AG04449 (cell line): ENCODE measurements around the gene C19orf47.
A peak's percentile ranks its signal among the peaks of the same experiment; 100 is the strongest.

ENCODE experiments used
- CTCF ChIA-PET: fragments of 350-600 bp; formaldehyde crosslinking; extraction: SDS; loops from one replicate; lab custom pipeline; 2021; ENCODE audit warnings: antibody characterized with exemption; lab: Yijun Ruan, JAX
- POLR2A ChIA-PET: fragments of 400-600, 350-600 bp; formaldehyde crosslinking; extraction: SDS; loops from one replicate; lab custom pipeline; 2020; ENCODE audit warnings: antibody characterized with exemption, inconsistent platforms; lab: Yijun Ruan, JAX
- DNase-seq: peaks from one replicate; pipeline ENCODE4 v3.0.0-alpha.2; 2010; ENCODE audit warnings: low read depth, low spot score
- H3K4me3 ChIP-seq: 2 replicates; pipeline ENCODE4 v1.5.1; 2011; ENCODE audit warnings: low read depth, mild to moderate bottlenecking, control low read depth, low read length
- TF ChIP-seq, protein P1 (sequence below): IDR thresholded peaks from one replicate; pipeline ENCODE4 v1.5.1; 2011; ENCODE audit warnings: mild to moderate bottlenecking, moderate library complexity, low read length, control low read depth, inconsistent platforms; ENCODE audit not compliant: insufficient read depth; ENCODE audit errors: missing control alignments

Gene C19orf47

DNA sequence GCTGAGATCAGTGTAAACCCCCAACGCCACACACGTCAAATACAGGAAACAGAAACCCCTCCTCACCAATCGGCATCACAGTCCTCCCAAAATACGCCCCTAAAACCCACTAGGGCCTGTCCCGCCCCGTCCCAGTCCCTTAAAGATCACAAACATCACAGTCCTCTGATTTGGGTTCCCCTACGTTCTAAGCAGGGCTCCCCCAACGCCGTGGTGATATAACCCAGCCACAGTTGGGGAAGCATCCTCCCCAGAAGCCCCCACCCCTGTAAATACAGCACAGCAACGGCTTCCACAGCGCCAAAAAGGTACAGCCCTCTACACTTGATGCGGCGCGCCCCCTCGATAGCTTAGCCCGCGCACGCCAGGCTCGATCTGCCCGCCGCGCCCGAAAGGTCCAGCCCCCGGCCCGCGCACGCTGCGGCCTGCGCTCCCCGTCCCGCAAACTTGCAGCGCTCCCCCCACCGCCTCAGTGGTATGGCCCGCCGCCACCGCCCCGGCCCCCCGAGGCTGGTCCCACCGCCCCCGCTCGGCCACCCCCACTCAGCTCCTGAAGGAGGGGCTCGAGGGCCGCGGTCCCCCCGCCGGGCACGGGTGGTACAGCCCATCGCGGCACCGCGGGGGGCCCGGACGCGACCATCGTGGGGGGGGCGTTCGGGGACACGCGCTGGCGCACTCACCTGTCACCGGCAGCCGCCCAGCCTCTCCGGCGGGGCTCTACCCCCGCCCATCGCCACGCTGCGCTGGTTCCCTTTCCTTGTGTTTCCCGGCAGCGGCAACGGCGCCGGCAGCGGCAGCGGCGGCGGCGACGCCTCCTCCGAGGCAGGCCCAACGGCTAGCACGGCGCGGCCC is 63.5 kb downstream of the C19orf47 start, which contains the start of gene AKT2:
Gene AKT2 (minus strand): TSS at position 845 of the 852 bp plus-strand sequence. CDS start 20,078 bp downstream, outside the sequence.
- TF ChIP-seq, protein P1, sequence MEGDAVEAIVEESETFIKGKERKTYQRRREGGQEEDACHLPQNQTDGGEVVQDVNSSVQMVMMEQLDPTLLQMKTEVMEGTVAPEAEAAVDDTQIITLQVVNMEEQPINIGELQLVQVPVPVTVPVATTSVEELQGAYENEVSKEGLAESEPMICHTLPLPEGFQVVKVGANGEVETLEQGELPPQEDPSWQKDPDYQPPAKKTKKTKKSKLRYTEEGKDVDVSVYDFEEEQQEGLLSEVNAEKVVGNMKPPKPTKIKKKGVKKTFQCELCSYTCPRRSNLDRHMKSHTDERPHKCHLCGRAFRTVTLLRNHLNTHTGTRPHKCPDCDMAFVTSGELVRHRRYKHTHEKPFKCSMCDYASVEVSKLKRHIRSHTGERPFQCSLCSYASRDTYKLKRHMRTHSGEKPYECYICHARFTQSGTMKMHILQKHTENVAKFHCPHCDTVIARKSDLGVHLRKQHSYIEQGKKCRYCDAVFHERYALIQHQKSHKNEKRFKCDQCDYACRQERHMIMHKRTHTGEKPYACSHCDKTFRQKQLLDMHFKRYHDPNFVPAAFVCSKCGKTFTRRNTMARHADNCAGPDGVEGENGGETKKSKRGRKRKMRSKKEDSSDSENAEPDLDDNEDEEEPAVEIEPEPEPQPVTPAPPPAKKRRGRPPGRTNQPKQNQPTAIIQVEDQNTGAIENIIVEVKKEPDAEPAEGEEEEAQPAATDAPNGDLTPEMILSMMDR: peak; percentile 10
- POLR2A ChIA-PET: no interaction called here
- CTCF ChIA-PET: interaction anchor here (3.7 kb wide), 1 partner anchor 20 kb away, joined by 18 read pairs; no protein-coding TSS in a partner anchor
- DNase-seq: no peak
- H3K4me3 ChIP-seq: peak within 1 kb of the TSS; percentile 85

DNA sequence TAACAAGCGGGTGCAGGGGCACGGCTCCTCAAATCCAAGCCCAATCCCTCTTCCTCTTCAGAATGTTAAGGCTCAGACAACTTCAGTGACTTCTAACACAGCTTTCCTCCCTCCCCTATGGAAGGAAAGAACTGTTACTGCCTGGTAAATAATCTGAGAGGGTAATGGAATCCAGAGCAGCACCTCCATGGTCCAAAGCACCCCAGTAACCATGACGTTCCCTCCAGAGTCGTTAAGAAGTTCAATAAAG is 64.0 kb downstream of the C19orf47 start:
- peak overlapping the region; percentile 85 for H3K4me3 ChIP-seq
- ChIA-PET POLR2A (no interaction called here), CTCF (interaction anchor here (3.7 kb wide), 1 partner anchor 21 kb away, joined by 18 read pairs; no protein-coding TSS in a partner anchor)
- TF ChIP-seq, protein P1: no peak
- no peak for DNase-seq

DNA sequence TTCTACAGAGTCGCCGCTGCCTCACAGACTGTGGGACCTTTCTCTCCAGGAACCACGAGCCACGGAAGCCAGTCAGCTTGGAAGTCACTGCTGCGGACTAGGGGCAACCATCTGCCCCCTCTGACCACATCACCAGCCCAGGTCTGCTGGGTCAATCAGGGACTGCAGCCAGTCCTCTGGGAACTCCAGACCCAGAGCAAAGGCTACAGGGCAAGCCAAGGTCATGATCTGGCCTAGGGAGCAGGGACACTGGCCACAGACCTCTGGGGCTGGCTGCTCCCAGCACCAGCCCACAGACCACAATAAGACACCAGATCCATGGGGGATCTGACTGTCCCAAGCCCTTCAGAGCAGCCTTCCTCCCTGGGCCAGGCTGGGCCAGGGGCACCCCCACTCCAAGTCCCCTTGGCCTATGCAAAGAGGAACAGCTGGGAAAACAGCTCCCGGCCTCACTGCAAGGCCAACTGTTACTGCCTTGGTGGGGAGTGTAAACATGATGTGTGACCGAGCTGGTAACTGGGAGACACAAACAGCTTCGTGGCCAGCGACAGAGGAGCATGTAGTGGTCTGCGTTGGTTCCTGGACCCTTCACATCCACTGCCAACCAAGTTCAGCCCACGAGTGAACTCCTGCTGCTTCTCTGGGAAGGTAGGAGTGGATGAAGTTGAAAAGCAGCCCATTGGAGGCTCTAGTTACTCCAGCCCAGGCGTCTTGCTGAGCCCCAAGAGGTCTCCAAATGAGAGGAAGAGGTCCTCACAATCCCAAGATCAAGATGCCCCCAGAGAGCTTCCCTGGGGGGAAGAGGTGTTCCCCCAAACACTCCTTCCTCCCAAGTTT is 64.6 kb downstream of the C19orf47 start:
- CTCF ChIA-PET: interaction anchor here (0.8 to 3.7 kb wide), 3 partner anchors 15 to 21 kb away, joined by 3 to 18 read pairs (median 10); no protein-coding TSS in a partner anchor
- POLR2A ChIA-PET: interaction anchor here (1.2 kb wide), 1 partner anchor 13 kb away, joined by 4 read pairs; no protein-coding TSS in a partner anchor
- TF ChIP-seq, protein P1: no peak
- peak overlapping the region; percentile 85 for H3K4me3 ChIP-seq
- DNase-seq: no peak

DNA sequence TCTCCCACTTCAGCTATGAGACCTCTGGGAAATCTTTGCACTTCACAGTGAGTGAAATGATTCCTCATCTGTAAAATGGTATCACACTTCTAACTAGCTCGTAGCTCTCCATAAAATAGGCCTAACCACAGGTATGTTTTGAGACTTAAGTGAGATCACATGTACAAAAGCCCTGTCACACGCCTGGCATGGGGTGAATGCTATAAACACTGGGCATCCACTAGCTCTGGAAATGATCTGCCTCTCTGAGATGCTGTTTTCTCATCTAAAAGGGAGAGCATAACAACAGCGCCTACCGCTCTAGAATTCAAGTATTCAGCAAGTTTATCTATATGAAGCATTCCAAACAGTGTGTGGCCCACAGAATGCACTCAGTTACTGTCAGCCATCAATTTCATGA is 65.3 kb downstream of the C19orf47 start:
- TF ChIP-seq, protein P1: no peak
- DNase-seq: peak; percentile 29
- ChIA-PET CTCF (interaction anchor here (0.8 to 2.0 kb wide), 2 partner anchors 14 to 22 kb away, joined by 3 to 10 read pairs; no protein-coding TSS in a partner anchor), POLR2A (interaction anchor here (1.2 kb wide), 1 partner anchor 13 kb away, joined by 4 read pairs; no protein-coding TSS in a partner anchor)
- no peak overlapping the region for H3K4me3 ChIP-seq

DNA sequence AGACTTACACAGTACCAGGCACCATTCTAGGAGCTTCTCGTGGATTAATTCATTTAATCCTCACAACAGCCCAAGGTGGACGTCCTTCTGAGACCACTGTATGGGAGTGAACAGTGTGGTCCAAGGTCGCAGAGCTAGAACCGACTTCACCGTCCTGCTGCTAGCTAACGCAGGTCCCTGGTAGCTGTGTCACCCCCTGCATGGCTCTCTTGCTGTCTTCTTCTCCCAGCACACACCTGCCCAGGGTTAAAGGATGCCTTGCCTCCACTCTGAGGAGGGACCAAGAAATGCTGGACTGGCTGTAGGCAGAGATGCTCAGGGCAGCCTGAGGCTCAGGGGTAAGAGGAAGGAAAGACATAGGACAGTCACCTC is 66.0 kb downstream of the C19orf47 start:
- ChIA-PET POLR2A (interaction anchor here (1.2 kb wide), 1 partner anchor 12 kb away, joined by 4 read pairs; no protein-coding TSS in a partner anchor), CTCF (interaction anchor here (0.9 to 2.0 kb wide), 3 partner anchors 23 to 319 kb away, joined by 3 to 10 read pairs (median 3); partner anchors contain the start of gene LTBP4)
- H3K4me3 ChIP-seq: no peak overlapping the region
- no peak for DNase-seq
- TF ChIP-seq, protein P1: no peak
